GM12891 (cell line): ENCODE results near the gene MUSTN1.
A peak's percentile ranks its signal among the peaks of the same experiment; 100 is the strongest.

Source experiments
- DNase-seq: peaks from one replicate; pipeline ENCODE4 v3.0.0; 2011; ENCODE audit warnings: low spot score; ENCODE audit not compliant: insufficient read length
- FAIRE-seq: peaks from 2 replicates; lab custom pipeline; 2011; peaks lifted over from hg19 to GRCh38; lab: Jason Lieb, UNC
- PAX5 ChIP-seq: IDR thresholded peaks from 2 replicates; pipeline ENCODE4 v1.6.1; 2011; ENCODE audit warnings: low read length, moderate library complexity, mild to moderate bottlenecking; ENCODE audit not compliant: insufficient read depth, severe bottlenecking
- POLR2A ChIP-seq: IDR thresholded peaks from 2 replicates; pipeline ENCODE4 v1.6.1; 2011; ENCODE audit warnings: low read depth, low read length, control low read depth
- POLR2AphosphoS5 ChIP-seq: IDR thresholded peaks from 2 replicates; pipeline ENCODE4 v1.6.1; 2011; ENCODE audit warnings: low read depth, low read length, control low read depth
- POU2F2 ChIP-seq: IDR thresholded peaks from 2 replicates; pipeline ENCODE4 v1.6.1; 2011; ENCODE audit warnings: low read depth, mild to moderate bottlenecking, control low read depth, low read length, moderate library complexity
- SPI1 ChIP-seq: IDR thresholded peaks from 2 replicates; pipeline ENCODE4 v1.6.1; 2011; ENCODE audit warnings: low read depth, low read length, control low read depth
- TAF1 ChIP-seq: IDR thresholded peaks from 2 replicates; pipeline ENCODE4 v1.6.1; 2011; ENCODE audit warnings: low read depth, low read length, control low read depth

Gene MUSTN1

GRCh38 chr3:52856666-52857065 lies 21.8 kb upstream of the MUSTN1 start:
- DNase-seq (no peak), FAIRE-seq (no peak)
- no peak for TF ChIP-seq TAF1
- no peak for TF ChIP-seq POLR2AphosphoS5
- TF ChIP-seq PAX5, result no peak
- no peak for TF ChIP-seq POLR2A
- no peak for TF ChIP-seq POU2F2
- no peak for TF ChIP-seq SPI1

- DNase-seq (no peak), FAIRE-seq (no peak)
- no peak for TF ChIP-seq POU2F2
Measured at GRCh38 chr3:52854013-52854412, 19.2 kb upstream of the MUSTN1 start.

GRCh38 chr3:52852419-52852818 lies 17.6 kb upstream of the MUSTN1 start:
- FAIRE-seq (no peak), DNase-seq (no peak)
- TF ChIP-seq POLR2A (no peak), TAF1 (no peak), SPI1 (no peak), POLR2AphosphoS5 (no peak), POU2F2 (no peak), PAX5 (no peak)

GRCh38 chr3:52851348-52851747 lies 16.5 kb upstream of the MUSTN1 start:
- TF ChIP-seq PAX5, result no peak
- TF ChIP-seq SPI1, result no peak
- TF ChIP-seq POLR2AphosphoS5, result no peak
- no peak for TF ChIP-seq POLR2A
- TF ChIP-seq POU2F2, result no peak
- no peak for TF ChIP-seq TAF1
- DNase-seq, result peak; percentile 51
- peak; percentile 76 for FAIRE-seq

- FAIRE-seq, result no peak
- TF ChIP-seq SPI1 (no peak), POLR2A (no peak), POLR2AphosphoS5 (no peak), PAX5 (no peak)
- no peak for DNase-seq
Measured at GRCh38 chr3:52849656-52850055, 14.8 kb upstream of the MUSTN1 start.

- TF ChIP-seq SPI1 (no peak), POLR2A (no peak), PAX5 (no peak), TAF1 (no peak), POU2F2 (no peak), POLR2AphosphoS5 (no peak)
- DNase-seq (no peak), FAIRE-seq (no peak)
Measured at GRCh38 chr3:52848617-52849016, 13.8 kb upstream of the MUSTN1 start.

- no peak for DNase-seq
- no peak for TF ChIP-seq POU2F2
- TF ChIP-seq SPI1, result no peak
- TF ChIP-seq PAX5, result no peak
- no peak for TF ChIP-seq POLR2AphosphoS5
- TF ChIP-seq POLR2A, result no peak
- no peak for TF ChIP-seq TAF1
- FAIRE-seq, result no peak
Measured at GRCh38 chr3:52847726-52848125, 12.9 kb upstream of the MUSTN1 start.

- TF ChIP-seq TAF1, result no peak
- no peak for TF ChIP-seq PAX5
- no peak for TF ChIP-seq POLR2AphosphoS5
- no peak for TF ChIP-seq POU2F2
- no peak for TF ChIP-seq SPI1
- no peak for TF ChIP-seq POLR2A
- FAIRE-seq (no peak), DNase-seq (no peak)
Measured at GRCh38 chr3:52847241-52847640, 12.4 kb upstream of the MUSTN1 start.

- DNase-seq (no peak), FAIRE-seq (peak; percentile 80)
- TF ChIP-seq POLR2A (no peak), POLR2AphosphoS5 (no peak), PAX5 (no peak), TAF1 (no peak), POU2F2 (no peak), SPI1 (no peak)
Measured at GRCh38 chr3:52846432-52846965, 11.7 kb upstream of the MUSTN1 start.
